ENCODE measurements around the gene STK39. TPM values are rescaled to one million over a fixed set of nuclear protein-coding genes. Genes with fewer than 3 reads are reported as not detected.

The STK39 gene
- total and polyA plus RNA-seq, 9 of the 15 experiments (the other 6 are each of a cell fraction or from before 2014, with no cell fraction given) = 0.19 to 0.76 (median 0.51) TPM

DNA sequence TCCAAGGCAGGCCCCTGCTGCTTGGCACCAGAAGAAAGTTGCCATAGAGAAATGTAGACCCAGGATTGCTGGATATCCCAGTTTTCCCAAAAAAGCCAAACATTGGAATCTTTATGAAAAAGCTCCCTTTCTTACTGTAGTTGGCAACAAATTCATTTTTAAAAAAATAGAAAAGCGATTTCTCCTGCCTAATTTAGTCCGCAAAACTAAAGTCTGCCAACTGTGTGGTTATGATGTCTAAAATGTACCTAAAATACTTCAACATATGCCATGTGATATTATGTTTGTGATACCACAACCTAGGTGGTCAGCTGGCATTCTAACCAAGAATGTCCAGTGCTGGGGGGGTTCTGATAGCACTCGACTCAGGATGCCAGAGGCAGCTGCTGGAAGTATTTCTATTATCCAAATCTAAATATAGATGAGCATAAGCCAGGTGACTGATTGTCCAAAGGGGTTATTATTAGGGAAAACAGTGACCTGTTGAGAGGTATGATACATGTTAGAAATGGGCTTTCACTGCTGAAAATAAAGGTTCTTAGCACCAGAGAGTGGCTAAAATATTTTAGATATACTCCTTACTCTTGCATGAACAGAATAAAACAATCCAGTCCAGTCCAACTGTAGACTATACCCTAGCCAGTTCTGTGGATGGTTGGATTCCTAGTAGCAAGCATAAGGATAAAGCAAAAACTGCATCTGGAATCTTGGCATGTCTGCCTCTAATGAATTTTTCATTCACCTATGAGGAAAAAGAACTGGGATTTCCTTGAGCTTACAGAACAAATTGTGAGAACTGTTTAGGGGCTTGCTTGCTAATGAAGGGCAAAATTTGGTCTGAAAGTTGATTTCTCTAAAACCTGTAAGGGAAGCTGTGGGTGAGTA is 101.7 kb downstream of the STK39 start:
- H2AFZ ChIP-seq (ENCODE audit: low read depth, low read length) = no peak overlapping the region
- no peaks in the 10 kb centered on the region for H3K27me3 ChIP-seq (ENCODE audit: control insufficient read depth in 2 of 2, insufficient read depth in 2 of 2, low read length in 2 of 2)
- WGBS (ENCODE audit: insufficient coverage, low coverage, missing lambda C conversion rate) = 2% methylated on average over 3 of the region's 3 CpGs
- ChIA-PET POLR2A (interaction anchor here (0.6 to 0.7 kb wide), 2 partner anchors 69 to 197 kb away, joined by 3 read pairs; no protein-coding TSS in a partner anchor), CTCF (ENCODE audit: low intra/inter-chr PET ratio) (no interaction called here)
- H3K27ac ChIP-seq (ENCODE audit: extremely low read depth, low read depth, low read length) = no peak overlapping the region
- no peak for TF ChIP-seq THRAP3 (IDR thresholded peaks at IDR 0.05; ENCODE audit: borderline replicate concordance)
- TF ChIP-seq ZNF354B (CRISPR knock-in tag; IDR thresholded peaks at IDR 0.05) = no peak
- TF ChIP-seq, protein P1, sequence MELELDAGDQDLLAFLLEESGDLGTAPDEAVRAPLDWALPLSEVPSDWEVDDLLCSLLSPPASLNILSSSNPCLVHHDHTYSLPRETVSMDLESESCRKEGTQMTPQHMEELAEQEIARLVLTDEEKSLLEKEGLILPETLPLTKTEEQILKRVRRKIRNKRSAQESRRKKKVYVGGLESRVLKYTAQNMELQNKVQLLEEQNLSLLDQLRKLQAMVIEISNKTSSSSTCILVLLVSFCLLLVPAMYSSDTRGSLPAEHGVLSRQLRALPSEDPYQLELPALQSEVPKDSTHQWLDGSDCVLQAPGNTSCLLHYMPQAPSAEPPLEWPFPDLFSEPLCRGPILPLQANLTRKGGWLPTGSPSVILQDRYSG (tag; conservative IDR thresholded peaks at IDR 0.05; ENCODE audit: low read depth) = no peak
- TF ChIP-seq ASH1L (IDR thresholded peaks at IDR 0.05; ENCODE audit: borderline replicate concordance, low read depth, partially characterized antibody) = no peak
- TF ChIP-seq, protein P2, sequence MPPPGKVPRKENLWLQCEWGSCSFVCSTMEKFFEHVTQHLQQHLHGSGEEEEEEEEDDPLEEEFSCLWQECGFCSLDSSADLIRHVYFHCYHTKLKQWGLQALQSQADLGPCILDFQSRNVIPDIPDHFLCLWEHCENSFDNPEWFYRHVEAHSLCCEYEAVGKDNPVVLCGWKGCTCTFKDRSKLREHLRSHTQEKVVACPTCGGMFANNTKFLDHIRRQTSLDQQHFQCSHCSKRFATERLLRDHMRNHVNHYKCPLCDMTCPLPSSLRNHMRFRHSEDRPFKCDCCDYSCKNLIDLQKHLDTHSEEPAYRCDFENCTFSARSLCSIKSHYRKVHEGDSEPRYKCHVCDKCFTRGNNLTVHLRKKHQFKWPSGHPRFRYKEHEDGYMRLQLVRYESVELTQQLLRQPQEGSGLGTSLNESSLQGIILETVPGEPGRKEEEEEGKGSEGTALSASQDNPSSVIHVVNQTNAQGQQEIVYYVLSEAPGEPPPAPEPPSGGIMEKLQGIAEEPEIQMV (tag; conservative IDR thresholded peaks at IDR 0.05; ENCODE audit: low read depth) = no peak
- TF ChIP-seq ZBTB8A (IDR thresholded peaks at IDR 0.05; ENCODE audit: partially characterized antibody) = no peak
- TF ChIP-seq ETV6 (IDR thresholded peaks at IDR 0.05; ENCODE audit: borderline replicate concordance in 1 of 2, low read depth in 2 of 2, low read length in 1 of 2) = no peak
- no peak for TF ChIP-seq ETV6 (CRISPR knock-in tag; IDR thresholded peaks at IDR 0.05; ENCODE audit: borderline replicate concordance)
- no peak for TF ChIP-seq PTTG1 (tag; IDR thresholded peaks at IDR 0.05; ENCODE audit: low read depth)
- TF ChIP-seq XRCC3 (IDR thresholded peaks at IDR 0.05) = no peak
- TF ChIP-seq TAL1 (IDR thresholded peaks at IDR 0.05) = no peak
- TF ChIP-seq, protein P3, sequence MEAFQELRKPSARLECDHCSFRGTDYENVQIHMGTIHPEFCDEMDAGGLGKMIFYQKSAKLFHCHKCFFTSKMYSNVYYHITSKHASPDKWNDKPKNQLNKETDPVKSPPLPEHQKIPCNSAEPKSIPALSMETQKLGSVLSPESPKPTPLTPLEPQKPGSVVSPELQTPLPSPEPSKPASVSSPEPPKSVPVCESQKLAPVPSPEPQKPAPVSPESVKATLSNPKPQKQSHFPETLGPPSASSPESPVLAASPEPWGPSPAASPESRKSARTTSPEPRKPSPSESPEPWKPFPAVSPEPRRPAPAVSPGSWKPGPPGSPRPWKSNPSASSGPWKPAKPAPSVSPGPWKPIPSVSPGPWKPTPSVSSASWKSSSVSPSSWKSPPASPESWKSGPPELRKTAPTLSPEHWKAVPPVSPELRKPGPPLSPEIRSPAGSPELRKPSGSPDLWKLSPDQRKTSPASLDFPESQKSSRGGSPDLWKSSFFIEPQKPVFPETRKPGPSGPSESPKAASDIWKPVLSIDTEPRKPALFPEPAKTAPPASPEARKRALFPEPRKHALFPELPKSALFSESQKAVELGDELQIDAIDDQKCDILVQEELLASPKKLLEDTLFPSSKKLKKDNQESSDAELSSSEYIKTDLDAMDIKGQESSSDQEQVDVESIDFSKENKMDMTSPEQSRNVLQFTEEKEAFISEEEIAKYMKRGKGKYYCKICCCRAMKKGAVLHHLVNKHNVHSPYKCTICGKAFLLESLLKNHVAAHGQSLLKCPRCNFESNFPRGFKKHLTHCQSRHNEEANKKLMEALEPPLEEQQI (IDR thresholded peaks at IDR 0.05) = no peak
- TF ChIP-seq, protein P4, sequence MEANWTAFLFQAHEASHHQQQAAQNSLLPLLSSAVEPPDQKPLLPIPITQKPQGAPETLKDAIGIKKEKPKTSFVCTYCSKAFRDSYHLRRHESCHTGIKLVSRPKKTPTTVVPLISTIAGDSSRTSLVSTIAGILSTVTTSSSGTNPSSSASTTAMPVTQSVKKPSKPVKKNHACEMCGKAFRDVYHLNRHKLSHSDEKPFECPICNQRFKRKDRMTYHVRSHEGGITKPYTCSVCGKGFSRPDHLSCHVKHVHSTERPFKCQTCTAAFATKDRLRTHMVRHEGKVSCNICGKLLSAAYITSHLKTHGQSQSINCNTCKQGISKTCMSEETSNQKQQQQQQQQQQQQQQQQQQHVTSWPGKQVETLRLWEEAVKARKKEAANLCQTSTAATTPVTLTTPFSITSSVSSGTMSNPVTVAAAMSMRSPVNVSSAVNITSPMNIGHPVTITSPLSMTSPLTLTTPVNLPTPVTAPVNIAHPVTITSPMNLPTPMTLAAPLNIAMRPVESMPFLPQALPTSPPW (CRISPR knock-in tag; IDR thresholded peaks at IDR 0.05) = no peak
- no peaks in the 10 kb centered on the region for H3K36me3 ChIP-seq (ENCODE audit: control insufficient read depth, insufficient read depth, low read length)
- intact Hi-C loops (cut with micrococcal nuclease) = loop anchor here (10.0 kb wide), 1 partner anchor 779 kb away; no protein-coding TSS in a partner anchor
- in situ Hi-C loops (cut with MboI) = no loop called here
- no peaks in the 10 kb centered on the region for H3K79me2 ChIP-seq (ENCODE audit: control insufficient read depth, insufficient read depth, low read length)
- FAIRE-seq (no peak), DNase-seq (ENCODE audit: extremely low read depth in 1 of 4, low spot score in 3 of 4) (no peak), ATAC-seq (no peak)
- H3K9me3 ChIP-seq (replicated peaks; ENCODE audit: control insufficient read depth, insufficient read depth, low read depth, low read length) = no peaks in the 10 kb centered on the region
- no TSS peak for BruUV-seq (replicated peaks)
- H3K9me1 ChIP-seq (ENCODE audit: control insufficient read depth, insufficient read depth, low read length) = no peaks in the 10 kb centered on the region
- H3K4me2 ChIP-seq (ENCODE audit: insufficient read depth, low read length) = no peak overlapping the region
- no peak overlapping the region for H3K4me3 ChIP-seq
- no peaks in the 10 kb centered on the region for H3K4me1 ChIP-seq (replicated peaks in 1 of 2; ENCODE audit: control insufficient read depth in 2 of 2, insufficient read depth in 2 of 2, low read length in 2 of 2)
- H3K9ac ChIP-seq (ENCODE audit: insufficient read depth in 1 of 2, low read depth in 2 of 2, low read length in 2 of 2) = no peak overlapping the region
- H4K20me1 ChIP-seq (replicated peaks; ENCODE audit: control insufficient read depth, insufficient read depth, low read length) = no peaks in the 10 kb centered on the region

Data from K562 (cell line).